Stimulated activated CD8-positive, alpha-beta memory T cell treated with anti-CD3 and anti-CD28 coated beads, Interleukin-2, amount 100 ng/mL, for 48 hours (primary cell): ENCODE results near the gene FBN1.

Experiments
- DNase-seq, 2 donors: peaks; one replicate each; pipeline ENCODE4 v3.0.0-alpha.2; 2020; ENCODE audit warnings: low read depth in 2 of 2

Gene FBN1

GRCh38 chr15:48426941-48427340 is 218.6 kb downstream of the FBN1 start:
- DNase-seq: no peak

- DNase-seq: no peak
Observed at GRCh38 chr15:48426044-48426443, 219.5 kb downstream of the FBN1 start.

GRCh38 chr15:48425051-48425450 is 220.5 kb downstream of the FBN1 start:
- no peak for DNase-seq

GRCh38 chr15:48423896-48424475 is 221.5 kb downstream of the FBN1 start:
- DNase-seq: no peak

- DNase-seq: no peak
Observed at GRCh38 chr15:48423342-48423741, 222.2 kb downstream of the FBN1 start.

GRCh38 chr15:48422401-48422800 is 223.1 kb downstream of the FBN1 start:
- DNase-seq: no peak

GRCh38 chr15:48421362-48421761 is 224.1 kb downstream of the FBN1 start:
- DNase-seq: no peak

GRCh38 chr15:48419896-48420295 is 225.6 kb downstream of the FBN1 start:
- no peak for DNase-seq

- no peak for DNase-seq
Observed at GRCh38 chr15:48418343-48418742, 227.2 kb downstream of the FBN1 start.

- no peak for DNase-seq
Observed at GRCh38 chr15:48416301-48416700, 229.2 kb downstream of the FBN1 start.

GRCh38 chr15:48415036-48415886 is 230.2 kb downstream of the FBN1 start:
- DNase-seq: no peak

GRCh38 chr15:48414015-48414414 is 231.5 kb downstream of the FBN1 start:
- no peak for DNase-seq

- DNase-seq: no peak
Observed at GRCh38 chr15:48413304-48413703, 232.2 kb downstream of the FBN1 start.

GRCh38 chr15:48411971-48412591 is 233.4 kb downstream of the FBN1 start:
- no peak for DNase-seq

GRCh38 chr15:48409623-48410022 is 235.9 kb downstream of the FBN1 start:
- DNase-seq: no peak

- DNase-seq: no peak
Observed at GRCh38 chr15:48408327-48408726, 237.2 kb downstream of the FBN1 start.

GRCh38 chr15:48407646-48408045 is 237.9 kb downstream of the FBN1 start:
- no peak for DNase-seq

GRCh38 chr15:48406911-48407310 is 238.6 kb downstream of the FBN1 start:
- DNase-seq: no peak

- no peak for DNase-seq
Observed at GRCh38 chr15:48406266-48406891, 239.1 kb downstream of the FBN1 start.

- DNase-seq: no peak
Observed at GRCh38 chr15:48402427-48403177, 242.9 kb downstream of the FBN1 start.

- DNase-seq: no peak
Observed at GRCh38 chr15:48400086-48400485, 245.4 kb downstream of the FBN1 start.

- no peak for DNase-seq
Observed at GRCh38 chr15:48397841-48398240, 247.7 kb downstream of the FBN1 start.
